Measurements from ENCODE around the gene ZNF682. TPM values are rescaled to one million over a fixed set of nuclear protein-coding genes. Genes with fewer than 3 reads are reported as not detected.

ZNF682 gene
- total and polyA plus RNA-seq, 2 of the 13 experiments (the other 11 are each of a cell fraction or from before 2014, with no cell fraction given) = 2.0 to 7.2 TPM

DNA sequence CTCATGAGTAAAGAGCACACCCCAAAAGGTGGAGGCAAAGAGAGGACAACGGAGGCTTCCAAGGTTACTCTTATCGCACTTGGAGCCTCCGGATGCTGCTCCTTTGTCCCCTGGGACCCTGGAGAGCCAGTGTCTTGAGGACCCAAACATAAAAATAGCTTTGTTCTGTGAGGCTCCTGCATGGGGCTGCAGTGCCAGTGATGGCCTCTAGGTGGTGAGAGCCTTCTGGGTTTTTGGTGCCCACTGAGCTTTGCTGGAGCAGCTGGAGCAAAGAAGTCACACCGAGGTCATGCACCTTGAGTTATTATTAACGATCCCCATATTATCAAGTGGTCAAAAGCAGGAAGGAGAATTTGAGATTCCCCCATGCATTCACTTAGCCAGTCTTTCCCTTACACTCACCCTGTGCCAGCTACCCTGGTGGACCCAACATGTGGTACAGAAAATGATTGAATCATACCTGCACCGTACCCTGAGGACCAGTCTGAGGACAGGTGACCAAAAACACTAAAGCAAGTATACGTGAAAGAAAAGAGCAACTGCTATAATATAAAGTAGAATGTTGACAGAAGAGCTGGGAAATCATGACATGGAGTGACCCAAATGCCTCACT is 41.5 kb downstream of the ZNF682 start (continued):
- TF ChIP-seq, protein P1, sequence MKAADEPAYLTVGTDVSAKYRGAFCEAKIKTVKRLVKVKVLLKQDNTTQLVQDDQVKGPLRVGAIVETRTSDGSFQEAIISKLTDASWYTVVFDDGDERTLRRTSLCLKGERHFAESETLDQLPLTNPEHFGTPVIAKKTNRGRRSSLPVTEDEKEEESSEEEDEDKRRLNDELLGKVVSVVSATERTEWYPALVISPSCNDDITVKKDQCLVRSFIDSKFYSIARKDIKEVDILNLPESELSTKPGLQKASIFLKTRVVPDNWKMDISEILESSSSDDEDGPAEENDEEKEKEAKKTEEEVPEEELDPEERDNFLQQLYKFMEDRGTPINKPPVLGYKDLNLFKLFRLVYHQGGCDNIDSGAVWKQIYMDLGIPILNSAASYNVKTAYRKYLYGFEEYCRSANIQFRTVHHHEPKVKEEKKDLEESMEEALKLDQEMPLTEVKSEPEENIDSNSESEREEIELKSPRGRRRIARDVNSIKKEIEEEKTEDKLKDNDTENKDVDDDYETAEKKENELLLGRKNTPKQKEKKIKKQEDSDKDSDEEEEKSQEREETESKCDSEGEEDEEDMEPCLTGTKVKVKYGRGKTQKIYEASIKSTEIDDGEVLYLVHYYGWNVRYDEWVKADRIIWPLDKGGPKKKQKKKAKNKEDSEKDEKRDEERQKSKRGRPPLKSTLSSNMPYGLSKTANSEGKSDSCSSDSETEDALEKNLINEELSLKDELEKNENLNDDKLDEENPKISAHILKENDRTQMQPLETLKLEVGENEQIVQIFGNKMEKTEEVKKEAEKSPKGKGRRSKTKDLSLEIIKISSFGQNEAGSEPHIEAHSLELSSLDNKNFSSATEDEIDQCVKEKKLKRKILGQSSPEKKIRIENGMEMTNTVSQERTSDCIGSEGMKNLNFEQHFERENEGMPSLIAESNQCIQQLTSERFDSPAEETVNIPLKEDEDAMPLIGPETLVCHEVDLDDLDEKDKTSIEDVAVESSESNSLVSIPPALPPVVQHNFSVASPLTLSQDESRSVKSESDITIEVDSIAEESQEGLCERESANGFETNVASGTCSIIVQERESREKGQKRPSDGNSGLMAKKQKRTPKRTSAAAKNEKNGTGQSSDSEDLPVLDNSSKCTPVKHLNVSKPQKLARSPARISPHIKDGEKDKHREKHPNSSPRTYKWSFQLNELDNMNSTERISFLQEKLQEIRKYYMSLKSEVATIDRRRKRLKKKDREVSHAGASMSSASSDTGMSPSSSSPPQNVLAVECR (CRISPR knock-in tag; IDR thresholded peaks at IDR 0.05; ENCODE audit: borderline replicate concordance) = no peak
- TF ChIP-seq RELA (CRISPR knock-in tag; IDR thresholded peaks at IDR 0.05) (no peak), ZNF670 (CRISPR knock-in tag; IDR thresholded peaks at IDR 0.05; ENCODE audit: borderline replicate concordance) (no peak), ZNF672 (CRISPR knock-in tag; IDR thresholded peaks at IDR 0.05) (no peak), ZNF644 (CRISPR knock-in tag; IDR thresholded peaks at IDR 0.05; ENCODE audit: low read depth) (no peak), STAG1 (CRISPR knock-in tag; IDR thresholded peaks at IDR 0.05) (peak; percentile 45), SNAPC2 (CRISPR knock-in tag; IDR thresholded peaks at IDR 0.05) (no peak)
- TF ChIP-seq, protein P2, sequence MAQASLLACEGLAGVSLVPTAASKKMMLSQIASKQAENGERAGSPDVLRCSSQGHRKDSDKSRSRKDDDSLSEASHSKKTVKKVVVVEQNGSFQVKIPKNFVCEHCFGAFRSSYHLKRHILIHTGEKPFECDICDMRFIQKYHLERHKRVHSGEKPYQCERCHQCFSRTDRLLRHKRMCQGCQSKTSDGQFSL (CRISPR knock-in tag; IDR thresholded peaks at IDR 0.05) = no peak
- TF ChIP-seq, protein P3, sequence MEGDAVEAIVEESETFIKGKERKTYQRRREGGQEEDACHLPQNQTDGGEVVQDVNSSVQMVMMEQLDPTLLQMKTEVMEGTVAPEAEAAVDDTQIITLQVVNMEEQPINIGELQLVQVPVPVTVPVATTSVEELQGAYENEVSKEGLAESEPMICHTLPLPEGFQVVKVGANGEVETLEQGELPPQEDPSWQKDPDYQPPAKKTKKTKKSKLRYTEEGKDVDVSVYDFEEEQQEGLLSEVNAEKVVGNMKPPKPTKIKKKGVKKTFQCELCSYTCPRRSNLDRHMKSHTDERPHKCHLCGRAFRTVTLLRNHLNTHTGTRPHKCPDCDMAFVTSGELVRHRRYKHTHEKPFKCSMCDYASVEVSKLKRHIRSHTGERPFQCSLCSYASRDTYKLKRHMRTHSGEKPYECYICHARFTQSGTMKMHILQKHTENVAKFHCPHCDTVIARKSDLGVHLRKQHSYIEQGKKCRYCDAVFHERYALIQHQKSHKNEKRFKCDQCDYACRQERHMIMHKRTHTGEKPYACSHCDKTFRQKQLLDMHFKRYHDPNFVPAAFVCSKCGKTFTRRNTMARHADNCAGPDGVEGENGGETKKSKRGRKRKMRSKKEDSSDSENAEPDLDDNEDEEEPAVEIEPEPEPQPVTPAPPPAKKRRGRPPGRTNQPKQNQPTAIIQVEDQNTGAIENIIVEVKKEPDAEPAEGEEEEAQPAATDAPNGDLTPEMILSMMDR (CRISPR knock-in tag; IDR thresholded peaks at IDR 0.05) = peak; percentile 46

All from HepG2 (cell line).